Omental fat pad (tissue), 4 donors: Measurements from ENCODE around the gene PPP2R2C. TPM values are rescaled to one million over a fixed set of nuclear protein-coding genes. Genes with fewer than 3 reads are reported as not detected.

ENCODE experiments used
- ATAC-seq: fragments of 150-250 bp; one replicate; pipeline ENCODE4 v1.9.1; 2016; ENCODE audit warnings: mild to moderate bottlenecking, moderate library complexity; ENCODE audit not compliant: low FRiP score
- DNase-seq: peaks from one replicate; pipeline ENCODE4 v3.0.0-alpha.2; 2019; ENCODE audit warnings: low spot score
- CTCF ChIP-seq, 3 donors: fragments of 450-650 bp; IDR thresholded peaks; one replicate each; pipeline ENCODE4 v1.5.1; 2016 to 2017; ENCODE audit warnings: antibody characterized with exemption in 3 of 3, mild to moderate bottlenecking in 3 of 3, moderate library complexity in 2 of 3
- total RNA-seq, 4 donors: library from RNA; depleted of rRNA; stranded (reverse); fragments of >200 nt; gene quantifications; one replicate each; pipeline ENCODE4 v1.1.0, GENCODE V29; 2016

The PPP2R2C gene
- total RNA-seq, 4 donors from 2014 or later: 0.38 to 1.7 (median 0.68) TPM

GRCh38 chr4:6487466-6487865, 15.1 kb upstream of the PPP2R2C start:
- no peak for TF ChIP-seq CTCF (IDR thresholded peaks at IDR 0.05)
- ATAC-seq (no peak), DNase-seq (no peak)

GRCh38 chr4:6480534-6481088, 8.2 kb upstream of the PPP2R2C start:
- DNase-seq (no peak), ATAC-seq (no peak)
- TF ChIP-seq CTCF (IDR thresholded peaks at IDR 0.05): no peak

- TF ChIP-seq CTCF (IDR thresholded peaks at IDR 0.05): no peak
- no peak for ATAC-seq
- DNase-seq: no peak
These were observed 6.3 kb upstream of the PPP2R2C start for GRCh38 chr4:6478546-6479220.

- ATAC-seq: no peak
These were observed 4.5 kb upstream of the PPP2R2C start for GRCh38 chr4:6476893-6477292.

GRCh38 chr4:6475492-6476020, 3.1 kb upstream of the PPP2R2C start:
- TF ChIP-seq CTCF (IDR thresholded peaks at IDR 0.05): no peak
- no peak for ATAC-seq
- no peak for DNase-seq

More at GRCh38 chr4:6476893-6477292, 4.5 kb upstream of the PPP2R2C start:
- no peak for TF ChIP-seq CTCF (IDR thresholded peaks at IDR 0.05)
- DNase-seq: no peak

- DNase-seq (no peak), ATAC-seq (no peak)
- no peak for TF ChIP-seq CTCF (IDR thresholded peaks at IDR 0.05)
These were observed 2.5 kb upstream of the PPP2R2C start for GRCh38 chr4:6474705-6475457.
